Muscle layer of duodenum (tissue), 2 donors: ENCODE data around the gene HABP4.

Experiments
- H3K27ac ChIP-seq: one replicate; pipeline ENCODE4 v1.7.0; 2013; ENCODE audit warnings: mild to moderate bottlenecking, low read length
- H3K27me3 ChIP-seq: one replicate; pipeline ENCODE4 v1.7.0; 2013; ENCODE audit warnings: low read depth, mild to moderate bottlenecking, control low read depth, low read length
- H3K36me3 ChIP-seq, 2 donors: one replicate each; pipeline ENCODE4 v1.7.0; 2013; ENCODE audit warnings: low read length in 2 of 2, control low read depth in 1 of 2, mild to moderate bottlenecking in 1 of 2; ENCODE audit not compliant: insufficient read depth in 2 of 2, control insufficient read depth in 1 of 2
- H3K4me1 ChIP-seq, 2 donors: one replicate each; pipeline ENCODE4 v1.7.0; 2013; ENCODE audit warnings: low read length in 2 of 2, mild to moderate bottlenecking in 2 of 2, control low read depth in 1 of 2, moderate library complexity in 1 of 2; ENCODE audit not compliant: insufficient read depth in 2 of 2, control insufficient read depth in 1 of 2
- H3K4me3 ChIP-seq, 2 donors: one replicate each; pipeline ENCODE4 v1.7.0; 2013; ENCODE audit warnings: low read length in 2 of 2, low read depth in 1 of 2, mild to moderate bottlenecking in 1 of 2
- H3K9me3 ChIP-seq, 2 donors: one replicate each; pipeline ENCODE4 v1.7.0; 2013; ENCODE audit warnings: low read length in 2 of 2, control low read depth in 1 of 2, mild to moderate bottlenecking in 1 of 2; ENCODE audit not compliant: control insufficient read depth in 1 of 2
- donor health status: healthy.

Gene HABP4

DNA sequence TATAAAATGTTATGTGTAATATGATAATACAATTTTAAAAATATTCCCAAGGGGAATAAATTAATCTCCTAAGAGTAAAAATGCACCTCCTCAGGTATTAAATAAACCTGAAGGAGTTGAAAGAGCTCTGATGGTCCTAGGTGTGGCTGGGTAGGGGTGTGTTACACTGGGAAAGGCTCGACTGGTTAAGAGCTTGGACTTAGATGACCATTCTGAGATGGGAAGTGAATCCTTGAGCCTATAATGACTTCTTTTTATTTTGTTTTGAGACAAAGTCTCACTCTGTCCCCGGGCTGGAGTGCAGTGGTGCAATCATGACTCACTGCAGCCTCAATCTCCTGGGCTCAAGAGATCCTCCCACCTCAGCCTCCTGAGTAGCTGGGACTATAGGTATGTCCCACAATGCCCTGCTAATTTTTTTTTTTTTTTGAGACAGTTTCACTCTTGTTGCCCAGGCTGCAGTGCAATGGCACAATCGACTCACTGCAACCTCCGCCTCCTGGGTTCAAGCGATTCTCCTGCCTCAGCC is 9.2 kb upstream of the HABP4 start:
- H3K27me3 ChIP-seq: no peaks in the 10 kb centered on the region
- H3K36me3 ChIP-seq: no peaks in the 10 kb centered on the region
- no peaks in the 10 kb centered on the region for H3K4me1 ChIP-seq
- no peaks in the 10 kb centered on the region for H3K9me3 ChIP-seq
- H3K4me3 ChIP-seq: no peak overlapping the region
- H3K27ac ChIP-seq: no peak overlapping the region

DNA sequence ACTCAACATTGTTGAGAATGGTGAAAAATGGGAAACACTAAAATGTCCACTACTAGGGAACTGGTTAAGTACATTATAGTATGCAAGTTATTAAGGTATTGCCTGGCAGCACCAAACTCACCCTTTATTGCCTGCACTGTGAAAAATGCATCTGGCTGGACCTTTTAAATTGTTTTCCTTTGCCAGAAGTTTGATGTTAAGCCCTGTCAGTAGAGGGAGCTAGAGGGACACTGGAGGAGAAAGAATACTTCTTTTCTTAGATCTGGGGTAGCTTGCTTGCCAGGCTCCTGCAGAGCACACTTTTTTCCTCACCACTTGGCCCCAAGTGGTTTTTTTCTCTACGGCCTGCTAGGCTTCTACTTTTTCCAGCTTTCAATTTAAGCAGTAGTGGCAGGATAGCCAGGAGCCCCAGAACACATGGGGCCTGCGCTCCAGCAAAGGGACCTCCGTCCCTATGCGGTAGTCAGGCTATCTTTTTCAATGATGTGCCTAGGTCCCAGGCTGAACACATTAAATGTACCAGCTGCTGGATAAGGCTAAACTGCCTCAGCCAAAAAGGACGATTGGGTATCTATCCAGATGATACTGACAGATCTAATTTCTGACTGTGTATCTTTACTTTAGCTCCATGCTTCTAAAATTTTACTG is 8.0 kb upstream of the HABP4 start:
- Histone ChIP-seq H3K36me3 (no peaks in the 10 kb centered on the region), H3K4me1 (no peaks in the 10 kb centered on the region), H3K4me3 (no peak overlapping the region), H3K27me3 (no peaks in the 10 kb centered on the region), H3K27ac (no peak overlapping the region), H3K9me3 (no peaks in the 10 kb centered on the region)

DNA sequence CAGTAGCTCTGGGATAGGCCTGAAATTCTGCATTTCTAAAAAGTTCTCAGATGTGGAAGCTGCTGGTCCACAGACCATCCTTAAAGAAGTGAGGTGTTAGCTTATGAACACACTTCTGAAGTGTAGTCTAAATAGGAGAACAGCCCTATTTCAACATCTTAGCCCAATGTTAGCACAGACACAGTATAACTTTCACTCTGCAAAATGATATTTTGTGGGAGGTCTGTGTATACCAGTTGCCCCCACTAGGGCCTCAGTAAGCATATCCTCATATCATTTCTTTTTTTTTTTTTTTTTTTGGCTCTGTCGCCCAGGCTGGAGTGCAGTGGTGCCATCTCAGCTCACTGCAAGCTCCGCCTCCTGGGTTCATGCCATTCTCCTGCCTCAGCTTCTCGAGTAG is 7.5 kb upstream of the HABP4 start:
- Histone ChIP-seq H3K4me1 (no peaks in the 10 kb centered on the region), H3K27ac (no peak overlapping the region), H3K9me3 (no peaks in the 10 kb centered on the region), H3K27me3 (no peaks in the 10 kb centered on the region), H3K36me3 (no peaks in the 10 kb centered on the region), H3K4me3 (no peak overlapping the region)

DNA sequence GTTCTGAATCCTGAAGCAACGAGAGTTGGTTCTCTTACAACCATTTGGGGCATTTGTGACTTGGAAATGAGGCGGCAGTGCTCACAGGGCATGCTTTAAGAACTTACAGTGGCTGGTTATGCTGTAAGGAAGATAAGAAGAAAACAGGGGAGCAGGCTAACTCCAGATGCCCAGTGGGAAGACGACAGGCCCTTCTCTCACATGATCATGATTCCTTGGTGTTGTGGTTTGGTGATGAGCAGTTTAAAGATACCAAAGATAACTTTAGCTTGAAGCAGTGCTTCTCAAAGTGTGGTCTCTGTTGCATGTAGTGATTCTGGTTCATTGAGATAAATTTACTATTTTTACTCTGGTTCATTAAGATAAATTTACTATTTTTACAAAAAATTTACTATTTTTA is 2.6 kb upstream of the HABP4 start:
- Histone ChIP-seq H3K4me3 (no peak overlapping the region), H3K36me3 (no peaks in the 10 kb centered on the region), H3K27ac (no peak overlapping the region), H3K27me3 (peaks cover 3% of the 10 kb centered on the region), H3K9me3 (no peaks in the 10 kb centered on the region), H3K4me1 (peaks cover 0 to 6% of the 10 kb centered on the region in 2 donors)

DNA sequence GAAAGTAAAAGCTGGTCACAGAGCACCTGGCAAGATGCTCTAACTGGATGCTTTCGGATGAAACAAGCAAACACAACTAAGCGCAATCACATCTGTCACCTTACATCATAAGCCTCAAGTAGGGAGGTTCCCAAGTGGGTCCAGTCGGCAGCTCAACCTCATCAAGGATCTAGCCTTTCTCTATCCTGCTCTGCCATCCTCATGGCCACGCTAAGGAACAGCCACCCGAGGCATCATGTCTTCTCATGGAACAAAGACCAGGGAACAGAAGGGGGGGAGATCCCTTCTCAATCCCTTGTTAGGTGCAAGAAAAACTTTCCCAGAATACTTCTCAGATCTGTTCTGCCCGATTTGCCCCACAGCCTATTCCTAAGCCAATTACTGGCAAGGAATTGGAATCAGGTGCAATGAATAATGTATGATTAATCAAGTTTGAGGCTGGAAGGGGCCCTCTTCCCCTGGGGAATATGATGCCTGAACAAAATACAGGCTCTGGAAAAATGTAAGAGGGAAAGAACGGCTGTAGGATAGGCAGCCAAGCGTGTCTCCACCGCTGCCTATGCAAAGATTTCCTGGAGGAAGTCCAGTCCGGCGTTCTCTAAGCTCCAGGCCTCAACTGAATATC is 1.3 kb upstream of the HABP4 start:
- no peak overlapping the region for H3K4me3 ChIP-seq
- no peaks in the 10 kb centered on the region for H3K36me3 ChIP-seq
- peaks cover 3% of the 10 kb centered on the region for H3K27me3 ChIP-seq
- no peak overlapping the region for H3K27ac ChIP-seq
- peaks cover 0 to 6% of the 10 kb centered on the region in 2 donors for H3K4me1 ChIP-seq
- no peaks in the 10 kb centered on the region for H3K9me3 ChIP-seq

DNA sequence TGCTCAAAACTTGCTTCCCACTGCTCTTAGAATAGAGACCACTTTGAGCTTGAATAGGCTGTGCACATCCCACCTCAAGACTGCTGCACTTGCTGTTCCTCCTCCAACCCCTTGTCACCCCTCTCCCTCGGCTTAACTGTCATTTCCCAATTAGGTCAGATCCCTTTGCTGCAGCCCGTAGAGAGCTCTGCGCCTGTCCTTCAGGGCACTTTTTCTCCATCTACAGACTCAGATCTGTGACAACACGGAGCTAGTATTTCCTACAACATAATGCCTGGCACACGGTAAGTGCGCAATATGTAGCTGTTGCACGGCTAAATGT is 485 bp upstream of the HABP4 start:
- no peaks in the 10 kb centered on the region for H3K36me3 ChIP-seq
- H3K9me3 ChIP-seq: no peaks in the 10 kb centered on the region
- H3K4me3 ChIP-seq: peak overlapping the region; percentile 78 to 81
- peaks cover 0 to 6% of the 10 kb centered on the region in 2 donors for H3K4me1 ChIP-seq
- H3K27ac ChIP-seq: peak overlapping the region; percentile 3
- peaks cover 3% of the 10 kb centered on the region for H3K27me3 ChIP-seq

DNA sequence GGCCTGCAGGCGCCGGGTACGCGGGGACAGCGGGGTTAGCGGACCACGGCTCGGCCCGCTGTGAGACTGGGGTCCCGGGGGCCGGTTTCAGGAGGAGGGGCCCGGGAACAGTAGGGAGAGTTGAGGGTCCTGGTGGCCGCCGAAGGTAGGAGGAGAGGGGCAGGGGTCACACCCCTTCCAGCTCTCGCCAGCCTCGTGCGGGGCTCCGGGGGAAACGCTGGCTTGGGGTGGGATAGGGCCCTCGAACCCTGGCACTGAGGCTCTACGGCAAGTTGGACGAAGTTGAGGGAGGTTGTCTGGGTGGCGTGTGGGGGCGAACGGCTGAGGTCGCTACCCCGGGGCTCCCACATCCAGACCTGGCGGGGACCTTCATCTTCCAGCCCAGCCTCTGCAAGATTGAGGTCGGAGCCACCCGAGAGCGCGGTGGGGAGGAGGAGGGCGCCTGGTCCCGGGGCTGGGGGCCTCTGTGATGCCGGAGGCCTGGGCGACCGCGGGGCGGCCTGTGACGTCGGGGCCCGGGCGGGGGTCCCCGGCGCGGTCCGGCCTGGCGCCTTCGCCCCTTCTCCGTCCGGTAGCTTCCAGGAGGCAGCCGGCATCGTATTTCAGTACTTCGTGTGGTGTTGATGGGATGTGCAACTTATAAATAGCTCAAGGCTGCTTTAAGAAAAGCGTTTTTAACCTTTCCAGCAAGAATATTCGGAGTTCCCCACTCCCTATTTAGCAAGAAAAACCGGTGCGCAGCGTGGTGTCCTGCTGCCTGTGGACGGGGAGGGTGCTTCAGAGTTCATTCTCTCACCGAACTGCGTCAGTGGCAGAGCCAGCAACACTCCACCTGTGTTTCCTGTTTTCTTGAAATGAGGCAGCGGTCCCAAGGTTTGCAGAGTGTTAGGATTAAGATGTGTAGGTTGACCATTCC is 902 bp downstream of the HABP4 start:
- Histone ChIP-seq H3K9me3 (no peaks in the 10 kb centered on the region), H3K27me3 (peaks cover 3% of the 10 kb centered on the region), H3K4me3 (peak overlapping the region; percentile 63 to 78), H3K36me3 (no peaks in the 10 kb centered on the region), H3K4me1 (peaks cover 0 to 6% of the 10 kb centered on the region in 2 donors), H3K27ac (no peak overlapping the region)

DNA sequence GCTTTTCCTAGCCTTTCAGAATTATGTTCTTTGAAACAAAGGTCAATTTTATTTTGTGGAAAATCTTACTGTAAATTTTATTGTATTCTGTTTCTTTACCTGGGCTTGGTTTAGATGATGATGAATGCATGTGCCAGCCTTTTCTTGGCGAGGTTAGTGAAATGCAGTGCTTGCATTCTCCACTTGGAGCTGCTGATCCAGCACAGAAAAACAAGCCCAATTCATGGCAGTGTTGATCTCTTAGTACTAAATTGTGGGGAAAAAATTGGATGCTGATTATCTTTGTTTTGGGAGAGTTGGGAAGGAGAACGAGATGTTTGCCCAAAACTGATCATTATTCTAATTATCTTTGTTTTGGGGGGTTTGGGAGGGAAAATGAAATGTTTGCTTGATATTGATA is 3.7 kb downstream of the HABP4 start:
- H3K27ac ChIP-seq: no peak overlapping the region
- H3K36me3 ChIP-seq: peaks cover 0 to under 1% of the 10 kb centered on the region in 2 donors

DNA sequence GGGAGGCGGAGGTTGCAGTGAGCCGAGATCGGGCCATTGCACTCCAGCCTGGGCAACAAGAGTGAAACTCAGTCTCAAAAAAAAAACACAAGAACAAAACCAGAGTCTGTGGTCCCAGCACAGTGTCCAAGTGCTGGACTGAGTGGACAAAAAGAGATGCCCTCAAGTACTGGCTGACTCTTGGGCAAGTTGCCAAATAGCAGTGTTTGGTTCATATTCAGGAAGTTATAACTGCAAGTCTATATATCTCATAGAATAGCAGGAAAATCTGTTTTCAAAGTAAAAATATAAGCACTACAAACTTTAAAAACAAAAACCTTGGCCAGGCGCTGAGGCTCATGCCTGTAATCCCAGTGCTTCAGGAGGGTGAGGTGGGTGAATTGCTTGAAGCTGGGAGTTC is 7.3 kb downstream of the HABP4 start:
- Histone ChIP-seq H3K27ac (no peak overlapping the region), H3K36me3 (peaks cover 0 to 13% of the 10 kb centered on the region in 2 donors), H3K4me3 (no peak overlapping the region), H3K4me1 (no peaks in the 10 kb centered on the region), H3K9me3 (no peaks in the 10 kb centered on the region), H3K27me3 (no peaks in the 10 kb centered on the region)

More for the DNA sequence above, 3.7 kb downstream of the HABP4 start:
- H3K4me3 ChIP-seq: no peak overlapping the region
- peaks cover 3% of the 10 kb centered on the region for H3K27me3 ChIP-seq
- H3K9me3 ChIP-seq: no peaks in the 10 kb centered on the region
- peaks cover 0 to 6% of the 10 kb centered on the region in 2 donors for H3K4me1 ChIP-seq

DNA sequence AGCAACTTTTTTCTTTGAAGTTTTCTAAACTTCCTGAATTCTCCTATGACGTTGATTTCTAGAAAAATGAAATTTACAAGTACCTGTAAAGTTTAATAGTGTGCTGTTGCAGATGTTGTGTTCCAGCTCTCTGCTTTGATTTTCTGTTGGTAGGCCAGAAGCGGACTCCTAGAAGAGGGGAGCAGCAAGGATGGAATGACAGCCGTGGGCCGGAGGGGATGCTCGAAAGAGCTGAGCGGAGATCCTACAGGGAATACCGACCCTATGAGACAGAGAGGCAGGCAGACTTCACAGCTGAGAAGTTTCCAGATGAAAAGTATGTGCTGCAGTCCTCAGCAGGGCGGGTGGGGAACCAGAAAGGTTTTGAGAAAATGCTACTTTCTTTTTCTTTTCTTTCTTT is 8.3 kb downstream of the HABP4 start:
- peaks cover 0 to 13% of the 10 kb centered on the region in 2 donors for H3K36me3 ChIP-seq
- no peak overlapping the region for H3K4me3 ChIP-seq
- no peak overlapping the region for H3K27ac ChIP-seq
- no peaks in the 10 kb centered on the region for H3K27me3 ChIP-seq
- H3K9me3 ChIP-seq: no peaks in the 10 kb centered on the region
- no peaks in the 10 kb centered on the region for H3K4me1 ChIP-seq

DNA sequence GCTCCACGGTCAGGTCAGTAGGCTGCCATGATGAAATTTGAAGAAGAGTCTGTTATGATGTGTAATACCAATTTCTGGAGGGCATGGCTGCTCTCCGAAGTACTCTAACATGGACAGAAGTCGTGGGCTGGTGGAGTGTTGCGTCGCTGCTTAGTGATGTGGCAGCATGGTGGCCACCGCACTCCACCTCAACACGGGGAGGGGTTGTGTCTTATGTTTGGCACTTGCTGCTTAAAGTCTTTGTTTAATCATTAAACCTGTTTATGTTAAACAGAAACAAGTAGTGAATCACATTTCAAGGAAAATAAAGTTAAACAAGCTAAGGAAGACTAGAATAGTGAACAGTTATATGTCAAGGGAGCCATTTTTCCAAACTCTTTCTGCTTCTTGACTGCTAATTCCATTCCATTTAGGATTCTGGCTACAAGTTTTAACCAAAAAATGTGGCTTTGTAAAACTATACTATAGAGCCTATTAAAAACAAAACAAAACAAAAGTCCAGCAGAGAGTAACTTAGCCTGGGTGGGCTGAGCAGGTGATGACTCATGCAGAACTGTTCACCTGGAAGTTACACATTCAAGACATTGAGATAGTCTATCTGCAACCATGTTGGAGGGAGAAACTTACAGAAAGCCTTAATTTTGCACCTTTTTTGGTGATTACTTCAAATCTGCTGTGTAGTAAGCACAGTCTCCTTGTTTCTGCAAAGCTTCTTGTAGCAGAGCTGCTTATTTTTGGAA is 9.5 kb downstream of the HABP4 start:
- Histone ChIP-seq H3K27ac (no peak overlapping the region), H3K36me3 (peaks cover 0 to 18% of the 10 kb centered on the region in 2 donors), H3K4me3 (no peak overlapping the region), H3K4me1 (no peaks in the 10 kb centered on the region), H3K9me3 (no peaks in the 10 kb centered on the region), H3K27me3 (no peaks in the 10 kb centered on the region)
